Stimulated activated naive CD4-positive, alpha-beta T cell (primary cell): ENCODE results near the gene UNC119B.
"Not testable (repeated sequence)": the region's sequence is repeated elsewhere in the genome, so short reads cannot be mapped to it uniquely, and the experiment has no call there.

ENCODE experiments used
- DNase-seq, 6 experiments: peaks; one replicate each; lab custom pipeline; 2025; lab: John Stamatoyannopoulos, UW

The UNC119B gene

DNA sequence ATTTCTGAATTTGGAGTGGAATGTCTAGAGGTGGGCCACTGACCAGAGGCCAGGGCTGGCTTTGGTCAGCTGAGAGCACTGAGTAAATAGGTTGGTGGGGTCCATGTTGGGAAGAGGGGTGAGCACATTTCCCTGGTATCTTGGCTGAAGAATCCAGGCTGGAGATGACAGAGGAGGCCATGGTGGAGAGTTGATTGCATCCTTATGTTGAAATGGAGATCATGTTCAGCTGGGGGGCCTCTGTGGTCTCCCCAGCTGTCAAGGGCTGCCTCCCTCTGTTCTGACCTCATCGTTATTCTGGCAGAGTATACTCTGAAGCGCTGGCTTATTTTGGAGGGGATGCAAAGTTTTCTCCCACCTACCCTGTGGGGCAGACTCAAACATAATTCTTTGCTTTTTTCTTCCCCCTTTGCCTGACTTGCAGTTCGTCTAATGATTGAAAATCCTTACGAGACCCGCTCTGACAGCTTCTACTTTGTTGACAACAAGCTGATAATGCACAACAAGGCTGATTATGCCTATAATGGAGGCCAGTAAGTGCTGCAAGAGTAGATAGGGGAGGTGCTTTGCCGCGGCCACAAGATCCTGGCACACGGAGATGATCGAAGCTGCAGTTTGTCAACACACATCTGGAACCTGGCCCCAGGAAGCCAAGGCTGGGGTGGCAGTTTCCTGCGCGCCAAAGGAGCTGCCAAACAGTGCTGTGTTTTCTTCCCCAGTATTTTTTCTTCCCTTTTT lies 9.4 kb downstream of the UNC119B start:
- no peak for DNase-seq

DNA sequence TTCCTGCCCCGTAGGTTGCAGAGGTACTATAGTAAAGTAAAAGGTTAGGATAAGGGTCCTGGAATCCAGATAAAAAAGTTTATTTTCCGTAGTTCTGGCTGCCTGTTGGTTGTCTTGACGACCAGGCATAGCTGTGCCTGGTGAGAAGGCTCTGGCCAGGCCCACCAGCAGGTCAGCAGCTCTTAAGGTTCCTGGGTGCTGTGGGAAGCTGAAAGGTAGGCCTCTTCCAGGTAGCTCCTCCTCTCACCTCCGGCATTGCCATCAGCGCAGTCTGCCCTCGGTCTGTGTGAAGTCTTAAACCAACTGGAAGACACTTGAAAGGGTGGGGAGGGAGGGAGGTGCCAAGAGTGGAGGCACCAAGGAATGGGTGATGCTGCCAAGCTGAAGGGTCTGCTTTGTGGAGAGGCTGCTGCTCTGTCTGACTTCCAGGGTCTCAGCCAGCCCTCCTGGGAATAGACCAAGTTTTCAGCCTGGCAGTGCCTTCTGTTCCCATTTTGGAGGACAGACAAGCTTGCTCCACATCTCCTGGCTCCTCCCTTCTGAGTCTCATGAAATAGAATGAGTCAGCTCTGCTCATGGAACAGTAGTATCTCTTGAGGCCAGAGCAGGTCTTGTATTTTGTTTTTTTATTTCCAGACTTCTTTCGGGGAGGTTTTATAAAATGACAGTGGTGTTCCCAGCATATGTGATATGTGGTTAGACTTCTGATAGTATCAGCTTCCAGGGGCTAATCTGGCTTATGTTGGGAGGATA lies 10.2 kb downstream of the UNC119B start:
- DNase-seq, result no peak

DNA sequence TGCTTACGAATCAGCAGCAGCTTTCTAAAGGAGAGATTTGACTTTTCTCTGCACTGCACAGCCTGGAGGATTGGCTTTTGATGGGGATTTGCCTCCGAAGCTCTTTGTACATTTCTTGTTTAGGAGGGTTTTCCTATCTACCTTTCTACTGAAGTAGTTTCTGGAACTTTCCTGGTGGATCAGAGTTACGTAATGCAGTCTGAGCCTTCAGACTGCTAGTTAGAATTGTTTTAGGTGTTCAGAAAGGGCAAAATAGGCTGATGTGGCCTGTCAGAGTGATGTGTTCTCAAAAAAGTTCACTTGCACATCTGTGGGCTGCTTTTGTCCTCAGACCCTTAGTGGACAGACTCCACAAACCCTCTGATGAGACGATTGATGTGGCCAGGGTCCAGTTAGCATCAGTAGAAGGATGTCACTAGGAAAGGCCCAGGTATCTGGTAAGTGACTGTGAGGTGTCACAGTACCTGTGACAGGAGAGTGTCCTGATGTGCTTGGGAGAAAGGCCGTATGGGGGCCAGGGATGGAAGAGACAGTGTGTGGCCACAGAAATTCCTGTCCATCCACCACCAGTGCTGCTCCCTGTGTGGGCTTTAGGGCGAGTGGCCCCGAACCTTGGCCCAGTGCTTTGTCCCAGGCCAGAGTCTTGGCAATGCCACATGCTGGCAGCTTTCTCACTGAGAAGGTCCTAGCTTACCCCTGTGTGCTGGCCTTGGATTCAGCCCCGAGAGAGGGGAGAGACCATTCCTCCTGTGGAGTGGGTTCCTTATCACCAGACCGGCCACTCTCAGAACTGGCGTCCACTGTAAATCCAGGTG lies 10.9 kb downstream of the UNC119B start:
- no peak for DNase-seq

DNA sequence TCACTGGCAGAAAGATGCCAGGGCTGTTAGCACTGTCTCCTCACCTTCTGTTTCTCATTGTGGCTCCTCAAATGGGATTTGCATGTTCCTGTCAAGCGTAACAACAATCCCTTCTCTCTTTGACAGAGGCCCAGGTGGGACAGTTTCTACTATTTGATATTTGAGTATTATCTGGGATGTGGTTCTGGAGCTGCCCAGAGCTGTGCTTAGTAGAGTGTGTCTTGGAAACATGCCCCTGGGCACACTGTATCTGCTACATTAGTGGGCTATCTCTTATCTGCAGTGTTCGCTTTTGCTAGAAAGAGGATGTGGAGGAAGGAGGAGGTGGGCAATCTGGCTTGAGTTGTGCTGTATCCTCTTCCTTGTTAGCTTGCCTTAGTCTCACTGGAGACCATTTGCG lies 11.6 kb downstream of the UNC119B start:
- DNase-seq, result no peak

DNA sequence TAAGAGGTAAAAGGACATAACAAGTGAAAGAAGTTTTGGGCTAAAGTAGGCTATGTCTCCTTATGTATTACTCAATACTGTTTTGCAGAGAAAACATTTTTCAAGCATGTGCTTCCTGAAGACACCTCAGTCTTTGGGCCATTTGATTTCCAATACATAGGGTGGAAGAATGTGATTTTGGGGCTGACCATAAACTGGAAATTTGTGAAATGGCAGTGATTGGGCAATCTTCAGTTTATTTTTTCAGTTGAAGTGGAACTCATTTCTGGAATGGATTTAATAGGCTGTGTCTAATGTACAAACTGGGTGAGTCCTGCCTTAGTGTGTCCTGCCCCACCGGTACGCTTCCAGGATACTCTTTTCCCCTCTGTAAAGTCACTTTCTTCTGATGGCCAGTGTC lies 12.5 kb downstream of the UNC119B start:
- no peak for DNase-seq

DNA sequence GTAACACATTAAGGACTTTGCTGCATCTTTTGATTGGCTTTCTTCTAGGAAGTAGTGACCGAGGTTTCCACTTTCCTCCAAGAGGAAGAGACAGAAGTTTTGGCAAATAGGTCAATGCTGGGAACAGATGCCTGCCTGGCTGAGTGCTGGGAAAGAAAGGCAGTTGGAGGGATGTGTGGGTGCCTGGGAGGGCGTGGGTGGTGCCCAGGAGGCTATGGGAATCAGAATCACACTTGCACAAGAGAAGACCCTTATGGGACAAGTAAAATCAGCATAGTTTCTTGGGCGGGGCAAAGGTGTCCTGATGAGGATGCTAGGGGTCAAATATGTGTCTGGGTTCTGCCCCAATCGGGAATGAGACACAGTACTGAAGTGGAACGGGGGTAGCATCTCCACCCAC lies 14.5 kb downstream of the UNC119B start:
- DNase-seq, result no peak

DNA sequence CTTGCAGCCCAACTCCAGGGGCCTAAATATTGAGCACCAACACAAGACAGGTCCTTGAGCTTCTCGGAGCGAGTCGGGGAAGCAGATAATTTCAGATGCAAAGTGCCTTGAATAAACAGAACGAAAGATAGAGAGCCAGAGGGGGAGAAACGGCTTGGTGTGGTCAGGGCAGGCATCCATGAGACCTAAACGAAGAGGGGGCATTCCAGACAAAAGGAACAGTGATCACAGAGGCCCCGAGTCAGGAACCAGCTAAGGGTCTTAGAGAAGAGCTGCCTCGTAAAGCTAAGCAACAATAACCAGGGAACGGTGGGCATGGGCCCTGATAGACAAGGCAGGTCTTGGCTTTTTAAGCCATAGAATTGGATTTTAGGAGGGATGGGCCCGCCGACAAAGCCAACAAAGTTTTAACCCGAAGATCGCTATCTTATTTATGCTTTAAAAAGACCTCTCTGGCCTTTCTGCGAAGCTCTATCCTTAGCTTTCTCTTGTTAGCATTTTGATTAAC lies 14.9 kb downstream of the UNC119B start:
- no peak for DNase-seq

DNA sequence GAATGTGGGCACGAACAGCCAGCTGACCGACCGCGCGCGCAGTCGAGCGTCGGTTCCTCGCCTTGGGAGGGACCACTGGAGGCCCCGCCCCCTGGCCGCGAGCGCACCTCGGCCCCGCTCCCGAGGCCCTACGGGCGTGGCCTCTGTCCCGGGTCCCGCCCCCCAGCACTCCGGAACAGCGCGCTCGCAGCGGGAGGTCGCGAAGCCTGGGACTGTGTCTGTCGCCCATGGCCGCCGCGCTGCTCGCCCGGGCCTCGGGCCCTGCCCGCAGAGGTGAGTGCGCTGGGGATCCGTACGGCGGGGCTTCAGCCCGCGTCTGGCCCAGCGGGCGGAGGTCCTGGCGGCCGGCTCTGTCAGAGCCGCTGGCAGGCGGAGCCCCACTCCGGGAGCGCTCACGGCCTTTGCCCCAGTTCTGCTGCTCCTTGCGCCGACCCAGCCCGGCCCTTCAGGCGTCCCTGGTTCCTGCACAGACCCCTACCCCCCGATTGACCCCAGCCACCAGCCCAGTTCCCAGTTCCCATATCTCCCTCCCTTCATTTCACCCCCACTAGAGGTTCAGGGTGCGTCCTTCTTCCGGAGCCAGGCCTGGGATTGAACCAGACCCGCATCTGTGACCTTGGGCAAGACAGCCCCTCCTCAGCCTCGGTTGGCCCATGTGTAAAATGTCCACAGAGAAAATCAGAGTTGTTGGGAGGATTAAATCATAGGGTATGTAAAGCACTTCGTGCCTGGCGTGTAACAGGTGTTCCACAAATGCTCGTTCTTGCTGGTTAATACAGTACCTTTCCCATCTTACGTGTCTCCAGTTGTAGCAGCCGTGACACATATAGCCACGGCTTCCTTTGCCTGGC lies 15.6 kb downstream of the UNC119B start, which contains the start of gene ACADS:
Gene ACADS (plus strand): TSS at position 168 of the 851 bp plus-strand sequence. CDS start 60 bp downstream, at position 228.
- DNase-seq, result peak; percentile 68 to 87 (median 82)

DNA sequence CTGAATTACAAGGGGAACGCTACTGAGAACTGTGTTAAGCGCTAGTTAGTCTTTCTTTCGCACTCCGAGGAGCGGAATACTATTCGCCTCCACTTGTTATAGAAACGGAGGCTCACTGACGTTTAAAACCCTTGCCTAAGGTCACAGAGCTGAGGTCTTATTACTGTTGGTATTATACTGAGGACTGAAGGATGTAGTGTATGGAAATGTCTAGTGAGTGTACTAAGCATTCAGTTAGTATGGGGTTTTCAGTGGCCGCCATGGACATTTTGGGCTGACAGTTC lies 16.2 kb downstream of the UNC119B start:
- DNase-seq, result no peak

DNA sequence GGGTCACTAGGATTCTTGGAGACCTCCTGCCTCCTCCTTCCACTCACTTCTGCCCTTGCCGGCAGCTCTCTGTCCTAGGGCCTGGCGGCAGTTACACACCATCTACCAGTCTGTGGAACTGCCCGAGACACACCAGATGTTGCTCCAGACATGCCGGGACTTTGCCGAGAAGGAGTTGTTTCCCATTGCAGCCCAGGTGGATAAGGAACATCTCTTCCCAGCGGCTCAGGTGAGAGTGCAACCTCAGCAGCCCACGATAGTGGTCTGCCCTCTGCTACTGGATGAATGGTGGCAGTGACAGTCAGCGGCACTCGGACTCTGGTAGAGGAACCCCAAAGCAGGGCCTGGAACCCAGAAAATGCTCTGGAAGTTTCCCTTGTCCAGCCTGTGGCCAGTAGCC lies 16.7 kb downstream of the UNC119B start:
- DNase-seq, result no peak

DNA sequence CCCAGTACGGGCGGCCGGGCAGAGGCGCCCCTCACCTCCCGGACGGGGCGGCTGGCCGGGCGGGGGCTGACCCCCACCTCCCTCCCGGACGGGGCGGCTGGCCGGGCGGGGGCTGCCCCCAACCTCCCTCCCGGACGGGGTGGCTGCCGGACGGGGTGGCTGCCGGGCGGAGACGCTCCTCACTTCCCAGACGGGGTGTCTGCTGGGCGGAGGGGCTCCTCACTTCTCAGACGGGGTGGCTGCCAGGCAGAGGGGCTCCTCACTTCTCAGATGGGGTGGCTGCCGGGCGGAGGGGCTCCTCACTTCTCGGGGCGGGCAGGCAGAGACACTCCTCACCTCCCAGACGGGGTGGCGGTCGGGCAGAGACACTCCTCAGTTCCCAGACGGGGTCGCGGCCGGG lies 21.9 kb downstream of the UNC119B start:
- DNase-seq, result not testable (repeated sequence)

DNA sequence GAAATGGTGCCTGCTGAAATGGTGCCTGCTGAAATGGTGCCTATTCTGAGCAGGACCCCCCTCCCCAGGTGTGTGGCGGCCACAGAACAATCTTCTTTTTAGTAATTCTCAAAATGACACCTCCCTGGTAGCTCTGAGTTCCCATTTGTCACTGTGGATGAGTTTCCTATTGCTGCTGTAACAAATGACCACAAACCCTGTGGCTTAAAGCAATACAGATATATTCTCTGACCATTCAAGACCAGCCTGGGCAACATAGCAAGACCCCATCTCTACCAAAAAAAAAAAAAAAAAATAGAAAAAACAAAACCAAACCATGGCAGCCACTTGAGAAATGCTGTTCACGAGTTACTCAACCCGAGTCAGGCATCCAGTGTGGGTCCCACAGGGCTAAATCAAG lies 23.3 kb downstream of the UNC119B start:
- no peak for DNase-seq

DNA sequence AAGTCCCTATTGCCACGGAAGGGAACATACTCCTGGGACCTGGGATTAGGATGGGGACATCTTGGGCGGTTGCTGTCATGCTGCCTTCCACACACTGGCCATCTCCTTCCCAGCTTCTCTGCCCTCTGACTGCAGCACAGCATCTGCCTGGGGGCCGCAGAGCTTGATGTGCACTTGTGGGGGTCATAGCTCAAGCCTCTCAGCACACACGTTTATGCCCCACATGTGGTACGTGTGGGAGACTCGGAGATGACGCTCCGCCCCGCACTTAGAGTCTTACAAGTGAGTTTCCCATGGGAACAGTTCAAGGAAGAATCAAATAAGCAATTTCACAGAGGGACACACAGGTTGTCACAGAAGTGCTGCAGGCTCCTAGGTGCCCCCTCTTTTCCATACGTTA lies 24.0 kb downstream of the UNC119B start:
- no peak for DNase-seq

DNA sequence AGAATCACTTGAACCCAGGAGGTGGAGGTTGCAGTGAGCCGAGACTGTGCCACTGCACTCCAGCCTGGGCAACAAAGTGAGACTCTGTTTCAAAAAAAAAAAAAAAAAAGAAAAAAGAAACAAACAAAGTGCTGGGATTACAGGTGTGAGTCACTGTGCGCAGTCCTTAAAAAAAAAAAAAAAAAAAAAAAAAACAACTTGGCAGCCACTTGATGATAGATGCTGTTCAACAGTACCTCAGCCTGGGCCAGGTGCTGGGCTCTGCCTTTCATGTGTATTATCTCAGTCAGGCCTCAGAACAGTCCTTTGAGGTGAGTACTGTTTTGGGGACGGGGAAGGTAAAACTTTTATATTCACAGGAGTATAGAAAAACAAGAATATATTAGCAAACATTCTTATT lies 24.9 kb downstream of the UNC119B start:
- DNase-seq, result no peak

DNA sequence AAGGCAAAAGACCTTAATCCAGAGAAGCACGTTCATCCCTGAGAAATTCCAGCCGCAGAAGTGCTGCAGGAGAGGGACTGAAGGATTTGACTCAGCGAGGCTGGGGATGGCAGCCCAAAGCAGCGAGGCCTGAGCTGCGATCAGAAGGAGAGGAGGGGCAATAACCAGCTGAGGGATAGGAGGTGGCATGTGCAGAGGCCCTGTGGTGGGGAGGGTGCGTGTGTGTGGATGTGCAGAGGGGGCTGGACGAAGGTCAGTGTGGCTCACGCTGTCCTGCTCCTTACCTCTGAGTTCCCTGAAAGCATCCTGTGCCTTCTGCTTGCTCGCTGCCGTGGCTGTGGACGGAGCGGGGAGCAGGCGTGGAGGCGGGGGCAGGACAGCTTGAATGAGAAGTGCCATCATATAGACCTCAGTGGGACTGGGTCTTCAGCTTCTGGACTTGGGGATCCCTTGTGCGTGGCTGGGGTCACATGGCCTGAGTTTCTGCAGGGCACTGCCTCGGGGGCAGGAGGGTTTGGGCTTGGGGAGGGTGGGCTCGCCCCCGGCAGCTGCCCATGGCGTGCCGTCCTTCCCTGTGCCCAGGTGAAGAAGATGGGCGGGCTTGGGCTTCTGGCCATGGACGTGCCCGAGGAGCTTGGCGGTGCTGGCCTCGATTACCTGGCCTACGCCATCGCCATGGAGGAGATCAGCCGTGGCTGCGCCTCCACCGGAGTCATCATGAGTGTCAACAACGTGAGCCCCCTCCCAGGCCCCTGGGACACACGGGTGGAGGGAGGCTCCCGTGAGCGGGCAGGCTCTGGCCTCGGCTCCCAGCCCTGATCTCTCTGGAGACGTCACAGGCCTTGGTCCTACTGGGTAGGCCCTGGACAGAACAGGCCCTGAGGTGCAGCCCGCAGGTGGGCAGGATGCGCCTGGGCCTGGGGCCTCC lies 26.4 kb downstream of the UNC119B start:
- no peak for DNase-seq

DNA sequence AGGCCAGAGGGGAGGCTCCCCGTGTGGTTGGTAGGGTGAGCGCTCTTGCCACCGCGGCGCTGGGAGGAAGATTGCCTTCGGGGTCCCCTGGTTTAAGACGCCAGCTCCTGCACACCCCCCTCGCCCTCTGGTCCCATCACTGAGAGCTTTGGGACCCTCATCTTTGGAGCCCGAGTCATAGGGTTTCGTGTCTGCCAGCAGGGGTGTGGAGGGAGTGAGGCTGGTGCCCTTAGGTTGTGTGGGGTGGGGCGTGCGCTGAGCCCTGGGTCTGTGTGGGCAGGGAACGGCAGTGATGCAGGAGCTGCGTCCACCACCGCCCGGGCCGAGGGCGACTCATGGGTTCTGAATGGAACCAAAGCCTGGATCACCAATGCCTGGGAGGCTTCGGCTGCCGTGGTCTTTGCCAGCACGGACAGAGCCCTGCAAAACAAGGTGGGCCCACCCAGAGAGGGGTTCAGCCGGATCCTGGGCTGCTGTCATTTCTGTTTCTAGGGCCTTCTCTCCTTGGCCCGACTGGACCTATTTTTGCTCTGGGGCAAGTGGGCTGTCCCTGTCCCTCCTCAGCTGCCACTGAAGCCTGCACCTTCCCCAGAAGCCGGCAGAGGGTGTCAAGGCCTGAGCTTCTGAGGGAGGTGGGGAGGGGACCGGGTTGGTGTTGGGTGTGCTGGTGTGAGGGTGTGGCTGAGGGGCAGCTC lies 27.4 kb downstream of the UNC119B start:
- no peak for DNase-seq

DNA sequence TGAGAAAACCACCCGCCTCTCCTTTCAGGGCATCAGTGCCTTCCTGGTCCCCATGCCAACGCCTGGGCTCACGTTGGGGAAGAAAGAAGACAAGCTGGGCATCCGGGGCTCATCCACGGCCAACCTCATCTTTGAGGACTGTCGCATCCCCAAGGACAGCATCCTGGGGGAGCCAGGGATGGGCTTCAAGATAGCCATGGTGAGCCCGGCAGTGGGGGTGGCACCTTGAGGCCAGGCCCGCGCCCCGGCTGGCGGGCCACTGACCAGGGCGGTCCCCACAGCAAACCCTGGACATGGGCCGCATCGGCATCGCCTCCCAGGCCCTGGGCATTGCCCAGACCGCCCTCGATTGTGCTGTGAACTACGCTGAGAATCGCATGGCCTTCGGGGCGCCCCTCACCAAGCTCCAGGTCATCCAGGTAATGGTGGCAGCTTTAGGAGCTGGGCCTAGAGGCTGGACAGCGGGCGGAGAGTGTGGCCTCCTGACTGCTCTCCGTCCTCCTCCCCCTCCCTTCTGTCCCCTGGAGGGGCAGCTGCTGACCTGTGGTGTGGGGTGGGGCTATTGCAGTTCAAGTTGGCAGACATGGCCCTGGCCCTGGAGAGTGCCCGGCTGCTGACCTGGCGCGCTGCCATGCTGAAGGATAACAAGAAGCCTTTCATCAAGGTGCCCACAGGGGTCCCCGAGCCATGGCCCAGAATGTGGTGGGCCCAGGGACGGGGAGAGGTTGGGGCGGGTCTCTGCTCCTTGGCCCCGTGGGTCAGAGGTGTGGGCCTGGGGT lies 28.2 kb downstream of the UNC119B start:
- no peak for DNase-seq

DNA sequence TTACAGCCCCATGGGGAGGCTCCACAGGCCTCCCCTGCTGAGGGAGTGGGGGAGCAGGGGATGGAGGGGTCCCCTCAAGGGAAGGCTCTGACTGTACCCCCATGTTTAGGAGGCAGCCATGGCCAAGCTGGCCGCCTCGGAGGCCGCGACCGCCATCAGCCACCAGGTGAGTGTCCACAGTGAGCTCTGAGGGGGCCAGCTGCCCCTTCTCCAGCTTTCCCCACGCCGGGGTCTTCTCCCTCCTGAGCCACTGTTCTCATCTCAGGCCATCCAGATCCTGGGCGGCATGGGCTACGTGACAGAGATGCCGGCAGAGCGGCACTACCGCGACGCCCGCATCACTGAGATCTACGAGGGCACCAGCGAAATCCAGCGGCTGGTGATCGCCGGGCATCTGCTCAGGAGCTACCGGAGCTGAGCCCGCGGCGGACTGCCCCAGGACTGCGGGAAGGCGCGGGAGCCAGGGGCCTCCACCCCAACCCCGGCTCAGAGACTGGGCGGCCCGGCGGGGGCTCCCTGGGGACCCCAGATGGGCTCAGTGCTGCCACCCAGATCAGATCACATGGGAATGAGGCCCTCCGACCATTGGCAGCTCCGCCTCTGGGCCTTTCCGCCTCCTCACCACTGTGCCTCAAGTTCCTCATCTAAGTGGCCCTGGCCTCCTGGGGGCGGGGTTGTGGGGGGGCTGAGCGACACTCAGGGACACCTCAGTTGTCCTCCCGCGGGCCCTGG lies 28.9 kb downstream of the UNC119B start:
- DNase-seq, result no peak
